Ectodermal cell (in vitro differentiated cells): ENCODE measurements around the gene FNBP1.
A peak's percentile ranks its signal among the peaks of the same experiment; 100 is the strongest.
"Not testable (repeated sequence)": the region's sequence is repeated elsewhere in the genome, so short reads cannot be mapped to it uniquely, and the experiment has no call there.

Experiments
- H3K27ac ChIP-seq: 2 replicates; pipeline ENCODE4 v1.7.0; 2013; ENCODE audit warnings: mild to moderate bottlenecking, low read depth, low read length; ENCODE audit not compliant: insufficient read depth, poor library complexity, severe bottlenecking
- H3K27me3 ChIP-seq: 2 replicates; pipeline ENCODE4 v1.7.0; 2013; ENCODE audit warnings: mild to moderate bottlenecking, low read length; ENCODE audit not compliant: insufficient read depth, control insufficient read depth, poor library complexity, severe bottlenecking
- H3K36me3 ChIP-seq: one replicate; pipeline ENCODE4 v1.7.0; 2013; ENCODE audit warnings: low read length; ENCODE audit not compliant: control insufficient read depth, insufficient read depth
- H3K4me1 ChIP-seq: one replicate; pipeline ENCODE4 v1.7.0; 2013; ENCODE audit warnings: low read length; ENCODE audit not compliant: control insufficient read depth, insufficient read depth
- H3K4me3 ChIP-seq: 2 replicates; pipeline ENCODE4 v1.7.0; 2013; ENCODE audit warnings: low read depth, low read length, control low read depth; ENCODE audit not compliant: insufficient read depth
- H3K9me3 ChIP-seq: 2 replicates; pipeline ENCODE4 v1.7.0; 2013; ENCODE audit warnings: mild to moderate bottlenecking, low read length, moderate library complexity; ENCODE audit not compliant: control insufficient read depth
- WGBS, 2 experiments: methylation state at CpG; one replicate each; pipeline ENCODE4 v1.1.7; 2013; ENCODE audit warnings: missing lambda C conversion rate in 2 of 2; 5-methylcytosine and 5-hydroxymethylcytosine counted together

Gene FNBP1

DNA sequence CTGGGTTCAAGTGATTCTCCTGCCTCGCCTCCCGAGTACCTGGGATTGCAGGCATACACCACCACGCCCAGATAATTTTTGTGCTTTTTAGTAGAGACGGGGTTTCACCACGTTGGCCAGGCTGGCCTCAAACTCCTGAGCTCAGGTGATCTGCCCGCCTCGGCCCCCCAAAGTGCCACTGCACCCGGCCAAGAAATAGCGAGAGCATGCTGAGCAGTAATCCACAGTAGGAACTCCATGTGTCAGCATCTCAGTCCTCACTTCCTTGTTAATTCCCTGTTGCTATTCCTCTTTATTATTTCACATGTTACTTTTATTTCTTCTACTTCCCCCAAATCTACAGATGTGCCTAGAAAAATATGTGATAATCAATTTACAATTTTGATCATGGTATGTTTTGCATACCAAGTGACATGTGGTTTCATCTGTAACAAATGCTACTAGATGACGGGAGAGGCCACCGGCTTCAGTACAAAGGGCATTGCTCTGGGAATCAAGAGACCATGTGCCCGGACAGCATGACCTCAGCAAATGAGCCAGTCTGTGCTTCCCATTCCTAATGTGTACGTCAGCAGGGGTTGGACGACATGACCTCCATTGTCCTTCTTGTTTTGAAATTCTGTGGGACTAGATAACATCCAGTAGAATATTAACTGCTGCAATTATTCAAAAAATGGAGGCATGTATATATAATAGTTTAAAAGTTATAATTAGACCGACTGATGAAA, 61.6 kb downstream of the FNBP1 start:
- no peaks in the 10 kb centered on the region for H3K27me3 ChIP-seq
- no peaks in the 10 kb centered on the region for H3K9me3 ChIP-seq
- H3K27ac ChIP-seq = peak overlapping the region; percentile 55
- 92% methylated on average over 15 of the region's 15 CpGs for WGBS, 2 experiments
- no peaks in the 10 kb centered on the region for H3K4me1 ChIP-seq
- no peaks in the 10 kb centered on the region for H3K36me3 ChIP-seq
- H3K4me3 ChIP-seq = no peak overlapping the region

DNA sequence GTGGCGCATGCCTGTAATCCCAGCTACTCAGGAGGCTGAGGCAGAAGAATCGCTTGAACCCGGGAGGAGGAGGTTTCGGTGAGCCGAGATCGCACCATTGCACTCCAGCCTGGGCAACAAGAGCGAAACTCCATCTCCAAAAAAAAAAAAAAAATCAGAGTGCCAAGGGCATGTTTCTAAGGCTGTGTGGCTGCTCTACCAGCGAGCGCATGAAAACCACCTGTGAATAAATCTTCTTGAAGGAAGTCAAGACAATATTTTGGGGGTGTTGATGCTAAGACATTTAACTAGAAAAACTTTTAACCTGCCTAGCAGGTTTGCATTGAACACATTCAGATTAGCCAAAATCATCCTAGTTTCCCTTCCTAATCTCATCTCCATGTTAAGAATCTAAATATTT, 62.8 kb downstream of the FNBP1 start:
- not testable (repeated sequence) for H3K9me3 ChIP-seq, H3K4me3 ChIP-seq, H3K4me1 ChIP-seq, H3K27me3 ChIP-seq, H3K27ac ChIP-seq, H3K36me3 ChIP-seq
- 92 to 97% methylated on average over 9 of the region's 9 CpGs for WGBS, 2 experiments

DNA sequence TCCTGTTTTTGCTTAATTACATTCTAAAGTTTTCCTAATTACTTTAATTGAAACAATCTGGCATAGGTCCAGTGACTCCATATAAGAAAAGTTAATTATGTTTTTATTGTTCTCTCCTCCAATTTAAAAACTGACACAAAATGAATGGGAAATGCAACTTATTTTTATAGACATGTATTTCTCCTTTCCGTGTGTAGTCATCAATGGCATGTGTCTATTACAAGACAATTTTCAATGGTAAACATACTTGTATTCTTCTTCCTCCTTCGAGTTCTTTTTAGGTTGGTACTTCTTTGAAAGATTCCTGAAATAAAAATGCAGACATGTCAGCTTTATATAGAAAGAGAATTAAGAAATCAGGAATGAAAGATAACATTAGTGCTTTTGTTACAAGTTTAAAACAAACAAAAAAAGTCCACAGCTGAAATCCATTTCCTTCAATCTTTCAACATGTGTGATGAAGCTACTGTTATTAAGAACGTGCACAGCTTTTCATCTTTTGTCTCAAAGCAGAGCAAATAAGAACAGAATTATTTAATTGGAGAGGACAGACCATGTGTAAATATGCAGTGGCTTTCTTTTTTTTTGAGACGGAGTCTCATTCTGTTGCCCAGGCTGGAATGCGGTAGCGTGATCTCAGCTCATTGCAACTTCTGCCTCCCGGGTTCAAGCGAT, 63.8 kb downstream of the FNBP1 start:
- Histone ChIP-seq H3K36me3 (no peaks in the 10 kb centered on the region), H3K27me3 (no peaks in the 10 kb centered on the region)
- 94 to 96% methylated on average over 6 to 8 of the region's 8 CpGs for WGBS, 2 experiments

DNA sequence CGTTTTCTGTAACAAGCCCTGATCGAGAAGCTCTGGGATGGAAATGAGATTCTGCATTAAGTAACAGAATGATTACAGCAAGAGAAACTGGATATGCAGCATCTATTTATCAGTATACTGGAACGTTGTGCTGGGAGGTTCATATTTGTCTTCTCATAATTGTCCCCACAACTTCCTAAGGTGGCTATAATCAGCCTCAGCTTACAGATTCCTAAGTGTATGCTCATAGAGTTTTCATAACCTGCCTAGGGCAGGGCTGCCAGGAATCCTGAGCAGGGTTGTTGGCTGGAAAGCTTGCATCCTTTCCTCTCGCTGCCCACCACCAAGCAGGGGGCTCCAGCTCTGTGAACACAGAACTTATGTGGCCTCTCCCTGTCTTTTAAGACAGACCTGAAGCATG, 70.2 kb downstream of the FNBP1 start:
- H3K36me3 ChIP-seq = no peaks in the 10 kb centered on the region
- no peak overlapping the region for H3K4me3 ChIP-seq
- H3K27ac ChIP-seq = no peak overlapping the region
- no peaks in the 10 kb centered on the region for H3K4me1 ChIP-seq
- no peaks in the 10 kb centered on the region for H3K9me3 ChIP-seq
- 92 to 95% methylated on average over 4 of the region's 4 CpGs for whole genome bisulfite sequencing, 2 experiments
- no peaks in the 10 kb centered on the region for H3K27me3 ChIP-seq

More for the DNA sequence above, 63.8 kb downstream of the FNBP1 start:
- no peak overlapping the region for H3K4me3 ChIP-seq
- H3K4me1 ChIP-seq = no peaks in the 10 kb centered on the region
- H3K9me3 ChIP-seq = no peaks in the 10 kb centered on the region
- H3K27ac ChIP-seq = no peak overlapping the region

DNA sequence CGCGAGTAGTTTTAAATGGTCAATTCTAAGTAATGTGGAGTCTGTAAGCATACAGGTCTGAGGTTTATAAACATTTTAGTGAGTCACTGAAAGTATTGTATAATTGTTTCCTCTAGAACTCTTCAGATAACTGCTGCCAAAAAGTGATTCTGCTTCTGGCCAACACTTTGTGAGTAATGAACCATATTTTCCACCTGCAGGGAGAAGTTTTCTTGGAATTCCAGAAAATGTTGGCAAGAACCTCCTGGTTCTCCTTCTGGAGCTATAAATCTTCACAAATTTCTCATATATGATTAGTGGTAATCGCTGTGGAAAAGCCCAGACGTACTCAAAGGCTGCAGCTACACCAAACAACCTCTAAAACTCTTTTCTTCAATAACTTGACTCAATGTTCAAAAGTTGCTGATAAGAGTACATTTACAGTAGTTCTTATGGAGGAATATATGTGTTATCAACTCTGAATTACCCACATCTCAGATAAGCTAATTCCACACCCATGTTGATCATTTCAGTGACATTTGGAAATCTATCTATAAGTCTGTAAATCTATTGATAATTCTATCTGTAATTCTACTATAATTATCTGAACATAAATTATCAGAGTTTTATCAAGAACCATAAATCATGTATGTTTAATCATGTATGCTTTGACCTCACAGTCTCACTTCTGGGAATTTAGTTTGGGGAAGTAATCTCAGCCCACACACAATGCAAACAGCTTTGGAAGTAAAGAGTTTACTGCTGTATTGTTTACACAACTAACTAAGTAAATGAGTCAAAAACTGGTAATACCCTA, 74.1 kb downstream of the FNBP1 start:
- 93 to 98% methylated on average over 3 to 4 of the region's 4 CpGs for WGBS, 2 experiments
- H3K27ac ChIP-seq = no peak overlapping the region

DNA sequence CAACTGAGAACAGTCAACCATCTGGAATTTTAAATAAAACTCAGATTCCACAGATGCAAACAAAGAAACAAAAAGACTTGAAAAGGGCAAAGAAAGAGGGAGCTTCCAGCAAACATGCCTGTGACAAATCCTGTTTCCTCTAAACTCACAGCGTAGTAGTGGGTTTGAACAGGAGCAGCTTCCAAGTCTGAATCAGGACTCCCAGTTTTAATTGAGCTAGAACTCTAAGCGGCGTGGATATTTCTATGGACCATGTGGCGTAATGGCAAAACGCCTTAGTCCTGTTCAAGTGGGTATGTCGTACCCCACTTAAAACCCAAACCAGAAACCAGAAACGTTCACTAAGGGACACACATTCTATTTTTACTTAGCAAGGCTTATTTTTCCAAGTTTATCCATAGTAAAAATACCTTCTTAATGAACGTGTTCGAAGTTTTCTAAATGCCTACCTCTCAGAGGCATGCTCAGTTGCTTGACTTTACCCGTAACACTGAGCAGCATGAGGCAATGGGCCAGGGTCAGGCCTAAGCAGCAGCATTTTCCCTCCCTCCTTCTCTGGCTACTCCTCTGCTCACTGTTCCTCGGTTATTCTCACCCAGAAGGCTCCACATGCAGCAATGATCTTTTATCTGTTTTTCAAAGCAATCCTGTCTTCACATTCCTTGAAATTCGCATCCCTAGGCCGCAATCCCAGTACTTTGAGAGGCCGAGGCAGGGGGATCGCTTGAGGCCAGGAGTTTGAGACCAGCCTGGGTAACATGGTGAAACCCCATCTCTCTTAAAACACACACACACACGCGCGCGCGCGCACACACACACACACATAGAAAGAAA, 77.9 kb downstream of the FNBP1 start:
- Histone ChIP-seq H3K4me3 (no peak overlapping the region), H3K9me3 (no peaks in the 10 kb centered on the region), H3K27me3 (no peaks in the 10 kb centered on the region), H3K27ac (peak overlapping the region; percentile 82), H3K4me1 (peaks cover 31% of the 10 kb centered on the region), H3K36me3 (no peaks in the 10 kb centered on the region)
- WGBS, 2 experiments = 66 to 71% methylated on average over 15 of the region's 21 CpGs

More for the DNA sequence above, 74.1 kb downstream of the FNBP1 start:
- Histone ChIP-seq H3K36me3 (no peaks in the 10 kb centered on the region), H3K4me1 (peaks cover 20% of the 10 kb centered on the region), H3K27me3 (no peaks in the 10 kb centered on the region), H3K4me3 (no peak overlapping the region), H3K9me3 (no peaks in the 10 kb centered on the region)

DNA sequence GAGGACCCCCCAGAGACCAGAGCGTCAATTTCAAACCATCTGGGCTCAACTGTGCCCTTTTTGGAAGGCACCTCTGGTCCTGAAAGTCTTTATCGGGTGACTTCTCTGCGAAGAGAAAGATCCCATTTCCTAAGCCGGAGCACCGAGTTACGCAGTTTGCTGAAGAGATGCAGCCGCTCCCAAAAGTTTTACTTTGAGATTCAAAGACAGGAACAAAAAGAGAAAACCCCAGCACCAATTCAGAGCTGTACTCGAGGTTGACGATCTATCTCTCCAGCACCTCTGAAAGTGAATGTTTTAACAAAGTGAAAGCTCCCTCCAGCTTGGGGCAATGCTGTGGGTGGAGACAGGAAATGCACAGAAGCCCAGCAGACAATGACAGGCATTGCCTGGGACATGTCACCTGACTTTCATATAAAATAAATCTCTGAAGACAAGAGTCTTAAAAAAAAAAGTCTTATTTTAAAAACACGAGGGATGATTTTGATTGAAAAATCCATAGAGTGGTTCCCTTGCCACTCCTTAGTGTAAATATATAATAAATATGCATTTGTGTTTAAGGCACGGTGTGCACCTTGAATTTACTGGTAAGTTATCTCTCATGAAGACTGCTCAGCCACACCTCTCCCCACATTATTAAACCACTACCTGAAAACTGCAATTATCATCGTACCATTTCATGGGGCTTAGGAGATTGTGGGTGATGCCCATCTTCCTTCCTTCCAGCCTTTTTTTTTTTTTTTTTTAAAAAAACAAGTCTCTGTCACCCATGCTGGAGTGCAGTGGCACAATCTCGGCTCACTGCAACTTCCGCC, 79.9 kb downstream of the FNBP1 start:
- Histone ChIP-seq H3K9me3 (no peaks in the 10 kb centered on the region), H3K4me1 (peaks cover 31% of the 10 kb centered on the region), H3K27me3 (no peaks in the 10 kb centered on the region), H3K36me3 (no peaks in the 10 kb centered on the region), H3K27ac (peak overlapping the region; percentile 76), H3K4me3 (peak overlapping the region; percentile 2)
- WGBS, 2 experiments = 40 to 48% methylated on average over 13 of the region's 14 CpGs

DNA sequence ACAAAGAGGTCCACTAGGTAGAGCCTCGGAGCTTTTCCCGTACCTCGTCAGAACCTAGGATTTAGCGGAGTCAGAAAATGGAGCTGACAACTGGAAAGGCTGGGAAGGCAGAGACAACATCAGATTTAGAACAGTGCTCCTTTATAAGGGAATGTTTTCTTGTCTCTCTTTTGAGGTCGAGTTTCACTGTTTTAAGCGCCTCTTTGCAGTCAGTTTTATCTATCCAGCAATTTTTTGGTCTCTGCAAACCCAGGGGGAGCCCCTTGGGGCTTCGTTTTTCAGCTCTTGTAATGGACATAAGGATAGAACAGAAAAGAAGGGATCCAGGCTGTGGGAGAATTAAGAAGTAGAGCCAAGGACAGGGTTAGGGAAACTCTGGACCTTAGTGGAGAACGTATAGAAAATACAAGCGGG, 80.5 kb downstream of the FNBP1 start:
- 43 to 48% methylated on average over 9 of the region's 9 CpGs for WGBS, 2 experiments
- Histone ChIP-seq H3K4me3 (peak overlapping the region; percentile 2), H3K27me3 (no peaks in the 10 kb centered on the region), H3K36me3 (peaks cover under 1% of the 10 kb centered on the region), H3K27ac (peak overlapping the region; percentile 76), H3K9me3 (no peaks in the 10 kb centered on the region), H3K4me1 (peaks cover 31% of the 10 kb centered on the region)

DNA sequence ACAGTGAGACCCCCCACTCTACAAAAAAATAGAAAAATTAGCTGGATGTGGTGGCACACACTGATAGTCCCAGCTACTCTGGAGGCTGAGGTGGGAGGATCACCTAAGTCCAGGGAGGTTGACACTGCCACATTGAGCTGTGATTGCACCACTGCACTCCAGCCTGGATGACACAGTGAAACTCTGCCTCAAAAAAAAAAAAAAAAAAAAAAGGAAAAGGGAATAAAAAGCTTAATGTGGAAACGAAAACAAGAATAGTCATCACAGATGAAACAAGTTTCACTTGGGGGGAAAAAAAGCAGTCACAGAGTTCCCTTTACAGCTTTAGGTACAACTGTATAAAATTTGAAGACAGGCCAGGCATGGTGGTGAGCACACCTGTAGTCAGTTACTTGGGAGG, 84.2 kb downstream of the FNBP1 start:
- no peaks in the 10 kb centered on the region for H3K9me3 ChIP-seq
- peaks cover 4% of the 10 kb centered on the region for H3K36me3 ChIP-seq
- no peak overlapping the region for H3K27ac ChIP-seq
- H3K4me1 ChIP-seq = peaks cover 11% of the 10 kb centered on the region
- H3K4me3 ChIP-seq = no peak overlapping the region
- WGBS, 2 experiments = 85 to 100% methylated on average over 1 of the region's 1 CpG
- no peaks in the 10 kb centered on the region for H3K27me3 ChIP-seq
